Measurements from ENCODE around the gene NEURL3.
A peak's percentile ranks its signal among the peaks of the same experiment; 100 is the strongest.

The NEURL3 gene

GRCh38 chr2:96534141-96534540, 29.0 kb upstream of the NEURL3 start:
- ChIA-PET CTCF (interaction anchor here (1.5 to 2.0 kb wide), 2 partner anchors 20 to 23 kb away, joined by 3 to 10 read pairs; no protein-coding TSS in a partner anchor), POLR2A (interaction anchor here (1.2 to 1.5 kb wide), 2 partner anchors 213 to 228 kb away, joined by 3 read pairs; no protein-coding TSS in a partner anchor)
- DNase-seq (ENCODE audit: extremely low spot score), result no peak
- TF ChIP-seq ARNT (IDR thresholded peaks at IDR 0.05), result no peak
- TF ChIP-seq FOXA1 (IDR thresholded peaks at IDR 0.05), result no peak
- no peak for TF ChIP-seq PKNOX1 (IDR thresholded peaks at IDR 0.05)
- no peak for TF ChIP-seq FOXK2 (IDR thresholded peaks at IDR 0.05)
- no peak for TF ChIP-seq CTBP1 (IDR thresholded peaks at IDR 0.05; ENCODE audit: borderline replicate concordance)
- no peak for TF ChIP-seq NFRKB (IDR thresholded peaks at IDR 0.05)
- TF ChIP-seq FOXM1 (IDR thresholded peaks at IDR 0.05; ENCODE audit: borderline replicate concordance), result no peak
- no peak for TF ChIP-seq LEF1 (IDR thresholded peaks at IDR 0.05; ENCODE audit: borderline replicate concordance)
- TF ChIP-seq HDGF (IDR thresholded peaks at IDR 0.05; ENCODE audit: borderline replicate concordance), result no peak
- no peak for TF ChIP-seq SP1 (IDR thresholded peaks at IDR 0.05)
- no peak for TF ChIP-seq SUZ12 (IDR thresholded peaks at IDR 0.05)
- no peak for TF ChIP-seq ELF4 (IDR thresholded peaks at IDR 0.05)
- no peak for TF ChIP-seq ZNF384 (IDR thresholded peaks at IDR 0.05)
- no peak for TF ChIP-seq TARDBP (IDR thresholded peaks at IDR 0.05)
- no peak for TF ChIP-seq L3MBTL2 (conservative IDR thresholded peaks at IDR 0.05)
- TF ChIP-seq BHLHE40 (IDR thresholded peaks at IDR 0.05; ENCODE audit: borderline replicate concordance), result no peak

- ChIA-PET POLR2A (interaction anchor here (0.6 to 1.5 kb wide), 6 partner anchors 14 to 324 kb away, joined by 3 read pairs; partner anchors contain the start of gene ANKRD39), CTCF (interaction anchor here (1.0 to 2.0 kb wide), 4 partner anchors 21 to 229 kb away, joined by 3 to 10 read pairs (median 4); no protein-coding TSS in a partner anchor)
- TF ChIP-seq BHLHE40 (IDR thresholded peaks at IDR 0.05; ENCODE audit: borderline replicate concordance), result no peak
- no peak for TF ChIP-seq ARNT (IDR thresholded peaks at IDR 0.05)
- no peak for TF ChIP-seq HDGF (IDR thresholded peaks at IDR 0.05; ENCODE audit: borderline replicate concordance)
- no peak for TF ChIP-seq ELF4 (IDR thresholded peaks at IDR 0.05)
- no peak for TF ChIP-seq SP1 (IDR thresholded peaks at IDR 0.05)
- TF ChIP-seq L3MBTL2 (conservative IDR thresholded peaks at IDR 0.05), result no peak
- no peak for TF ChIP-seq LEF1 (IDR thresholded peaks at IDR 0.05; ENCODE audit: borderline replicate concordance)
- no peak for TF ChIP-seq SUZ12 (IDR thresholded peaks at IDR 0.05)
- no peak for TF ChIP-seq CTBP1 (IDR thresholded peaks at IDR 0.05; ENCODE audit: borderline replicate concordance)
- no peak for TF ChIP-seq PKNOX1 (IDR thresholded peaks at IDR 0.05)
- TF ChIP-seq FOXK2 (IDR thresholded peaks at IDR 0.05), result no peak
- TF ChIP-seq FOXA1 (IDR thresholded peaks at IDR 0.05), result no peak
- TF ChIP-seq FOXM1 (IDR thresholded peaks at IDR 0.05; ENCODE audit: borderline replicate concordance), result no peak
- TF ChIP-seq ZNF384 (IDR thresholded peaks at IDR 0.05), result no peak
- no peak for DNase-seq (ENCODE audit: extremely low spot score)
These were observed 28.3 kb upstream of the NEURL3 start for GRCh38 chr2:96533292-96534073.

- CTCF ChIA-PET, result interaction anchor here (1.0 to 2.0 kb wide), 6 partner anchors 22 to 230 kb away, joined by 3 to 10 read pairs (median 4); no protein-coding TSS in a partner anchor
- no peak for DNase-seq (ENCODE audit: extremely low spot score)
- POLR2A ChIA-PET, result interaction anchor here (0.6 to 1.6 kb wide), 9 partner anchors 9 to 325 kb away, joined by 3 to 9 read pairs (median 3); partner anchors contain the start of gene ANKRD39
- TF ChIP-seq BHLHE40 (IDR thresholded peaks at IDR 0.05; ENCODE audit: borderline replicate concordance), result no peak
- TF ChIP-seq SUZ12 (IDR thresholded peaks at IDR 0.05), result no peak
- no peak for TF ChIP-seq FOXA1 (IDR thresholded peaks at IDR 0.05)
- TF ChIP-seq PKNOX1 (IDR thresholded peaks at IDR 0.05), result no peak
- TF ChIP-seq ELF4 (IDR thresholded peaks at IDR 0.05), result no peak
- TF ChIP-seq TARDBP (IDR thresholded peaks at IDR 0.05), result no peak
- TF ChIP-seq CTBP1 (IDR thresholded peaks at IDR 0.05; ENCODE audit: borderline replicate concordance), result no peak
- TF ChIP-seq ARNT (IDR thresholded peaks at IDR 0.05), result no peak
- TF ChIP-seq FOXK2 (IDR thresholded peaks at IDR 0.05), result no peak
- no peak for TF ChIP-seq L3MBTL2 (conservative IDR thresholded peaks at IDR 0.05)
- TF ChIP-seq LEF1 (IDR thresholded peaks at IDR 0.05; ENCODE audit: borderline replicate concordance), result no peak
- no peak for TF ChIP-seq NFRKB (IDR thresholded peaks at IDR 0.05)
- no peak for TF ChIP-seq ZNF384 (IDR thresholded peaks at IDR 0.05)
- no peak for TF ChIP-seq HDGF (IDR thresholded peaks at IDR 0.05; ENCODE audit: borderline replicate concordance)
- no peak for TF ChIP-seq FOXM1 (IDR thresholded peaks at IDR 0.05; ENCODE audit: borderline replicate concordance)
- no peak for TF ChIP-seq SP1 (IDR thresholded peaks at IDR 0.05)
These were observed 27.6 kb upstream of the NEURL3 start for GRCh38 chr2:96532641-96533291.

- CTCF ChIA-PET, result interaction anchor here (0.7 to 1.9 kb wide), 4 partner anchors 21 to 125 kb away, joined by 3 to 6 read pairs (median 4); no protein-coding TSS in a partner anchor
- POLR2A ChIA-PET, result interaction anchor here (1.0 to 1.8 kb wide), 6 partner anchors 8 to 197 kb away, joined by 3 to 9 read pairs (median 4); no protein-coding TSS in a partner anchor
- TF ChIP-seq TARDBP (IDR thresholded peaks at IDR 0.05) (no peak), ZNF384 (IDR thresholded peaks at IDR 0.05) (peak; percentile 99), PKNOX1 (IDR thresholded peaks at IDR 0.05) (peak; percentile 81), SP1 (IDR thresholded peaks at IDR 0.05) (peak; percentile 79), CTBP1 (IDR thresholded peaks at IDR 0.05; ENCODE audit: borderline replicate concordance) (no peak; the same call in 1 of the 2 replicates)
These were observed 26.8 kb upstream of the NEURL3 start for GRCh38 chr2:96531872-96532505.

More at GRCh38 chr2:96531872-96532505, 26.8 kb upstream of the NEURL3 start:
- peak; percentile 87 for DNase-seq (ENCODE audit: extremely low spot score)
